T-helper 17 cell (primary cell): ENCODE data around the gene ACAN. TPM values are rescaled to one million over a fixed set of nuclear protein-coding genes. Genes with fewer than 3 reads are reported as not detected.

ENCODE experiments used
- ATAC-seq: fragments of 150-1000 bp; cut with Tn5 transposase; 2 replicates; pipeline ENCODE4 v1.10.0; 2021; ENCODE audit warnings: mild to moderate bottlenecking, moderate library complexity
- DNase-seq, 3 donors: peaks; one replicate each; pipeline versions ENCODE4 v3.0.0 to v3.0.0-alpha.2; 2020 to 2021
- H3K9me3 ChIP-seq: one replicate; pipeline ENCODE4 v1.7.0; 2013; ENCODE audit warnings: low read length, mild to moderate bottlenecking; ENCODE audit not compliant: control insufficient read depth, poor library complexity, severe bottlenecking
- H3K27ac Mint-ChIP-seq: one replicate; pipeline ENCODE4 v1.8.0; 2022; ENCODE audit warnings: mild to moderate bottlenecking, moderate library complexity, mixed read lengths
- H3K27me3 Mint-ChIP-seq: one replicate; pipeline ENCODE4 v1.8.0; 2022; ENCODE audit warnings: mixed read lengths
- H3K36me3 Mint-ChIP-seq: one replicate; pipeline ENCODE4 v1.8.0; 2022; ENCODE audit warnings: low read depth, mixed read lengths
- H3K4me1 Mint-ChIP-seq: one replicate; pipeline ENCODE4 v1.8.0; 2022; ENCODE audit warnings: mild to moderate bottlenecking, mixed read lengths
- H3K4me3 Mint-ChIP-seq: one replicate; pipeline ENCODE4 v1.8.0; 2022; ENCODE audit warnings: mild to moderate bottlenecking, moderate library complexity, mixed read lengths
- total RNA-seq, 4 donors: library from RNA in 2 of 4; stranded (reverse) in 2 of 4; gene quantifications; one replicate each; pipeline ENCODE4 v1.2.3 and lab custom pipeline; 2022 to 2026

Gene ACAN
- total RNA-seq, 2 donors from 2014 or later = not detected

DNA sequence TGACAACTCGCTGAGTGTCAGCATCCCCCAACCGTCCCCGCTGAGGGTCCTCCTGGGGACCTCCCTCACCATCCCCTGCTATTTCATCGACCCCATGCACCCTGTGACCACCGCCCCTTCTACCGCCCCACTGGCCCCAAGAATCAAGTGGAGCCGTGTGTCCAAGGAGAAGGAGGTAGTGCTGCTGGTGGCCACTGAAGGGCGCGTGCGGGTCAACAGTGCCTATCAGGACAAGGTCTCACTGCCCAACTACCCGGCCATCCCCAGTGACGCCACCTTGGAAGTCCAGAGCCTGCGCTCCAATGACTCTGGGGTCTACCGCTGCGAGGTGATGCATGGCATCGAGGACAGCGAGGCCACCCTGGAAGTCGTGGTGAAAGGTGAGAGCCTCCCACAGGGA, 35.4 kb downstream of the ACAN start:
- peaks cover 5% of the 10 kb centered on the region for H3K4me1 Mint-ChIP-seq
- DNase-seq (no peak), ATAC-seq (no peak)
- H3K9me3 ChIP-seq = no peaks in the 10 kb centered on the region
- H3K27me3 Mint-ChIP-seq = peaks cover 32% of the 10 kb centered on the region
- H3K36me3 Mint-ChIP-seq = no peaks in the 10 kb centered on the region
- no peak overlapping the region for H3K4me3 Mint-ChIP-seq
- no peak overlapping the region for H3K27ac Mint-ChIP-seq

DNA sequence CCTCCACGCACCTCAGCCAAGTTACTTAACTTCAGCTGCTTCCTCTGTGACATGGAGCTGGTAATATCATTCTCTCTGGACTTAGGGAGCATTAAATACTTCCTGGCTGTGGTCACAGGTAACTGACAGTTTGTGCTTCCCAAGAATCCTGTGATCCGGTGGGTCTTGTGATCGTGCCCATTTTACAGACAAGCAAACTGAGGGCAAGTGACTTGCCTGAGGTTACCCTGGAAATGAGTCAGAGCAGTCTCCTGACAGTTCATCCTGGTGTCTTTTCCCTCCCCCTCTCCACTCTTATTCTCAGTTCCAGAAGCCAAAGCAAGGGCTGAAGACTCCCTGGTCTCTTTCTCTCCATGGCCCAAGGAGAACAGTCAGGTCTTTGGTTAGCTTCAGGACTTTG, 35.9 kb downstream of the ACAN start:
- Mint-ChIP-seq H3K36me3 (no peaks in the 10 kb centered on the region), H3K27ac (no peak overlapping the region), H3K4me1 (peaks cover 5% of the 10 kb centered on the region), H3K27me3 (peaks cover 32% of the 10 kb centered on the region), H3K4me3 (no peak overlapping the region)
- H3K9me3 ChIP-seq = no peaks in the 10 kb centered on the region
- no peak for DNase-seq
- ATAC-seq = no peak

- H3K9me3 ChIP-seq = no peaks in the 10 kb centered on the region
- no peak for ATAC-seq
- no peak for DNase-seq
- Mint-ChIP-seq H3K36me3 (no peaks in the 10 kb centered on the region), H3K4me3 (no peak overlapping the region), H3K27ac (no peak overlapping the region), H3K27me3 (peaks cover 30% of the 10 kb centered on the region), H3K4me1 (peaks cover 3% of the 10 kb centered on the region)
Observed at GRCh38 chr15:88839961-88840360, 36.7 kb downstream of the ACAN start.

GRCh38 chr15:88841236-88841635, 38.0 kb downstream of the ACAN start:
- Mint-ChIP-seq H3K36me3 (no peaks in the 10 kb centered on the region), H3K27me3 (peaks cover 27% of the 10 kb centered on the region), H3K4me3 (no peak overlapping the region), H3K4me1 (no peaks in the 10 kb centered on the region), H3K27ac (no peak overlapping the region)
- no peak for DNase-seq
- no peak for ATAC-seq
- no peaks in the 10 kb centered on the region for H3K9me3 ChIP-seq

DNA sequence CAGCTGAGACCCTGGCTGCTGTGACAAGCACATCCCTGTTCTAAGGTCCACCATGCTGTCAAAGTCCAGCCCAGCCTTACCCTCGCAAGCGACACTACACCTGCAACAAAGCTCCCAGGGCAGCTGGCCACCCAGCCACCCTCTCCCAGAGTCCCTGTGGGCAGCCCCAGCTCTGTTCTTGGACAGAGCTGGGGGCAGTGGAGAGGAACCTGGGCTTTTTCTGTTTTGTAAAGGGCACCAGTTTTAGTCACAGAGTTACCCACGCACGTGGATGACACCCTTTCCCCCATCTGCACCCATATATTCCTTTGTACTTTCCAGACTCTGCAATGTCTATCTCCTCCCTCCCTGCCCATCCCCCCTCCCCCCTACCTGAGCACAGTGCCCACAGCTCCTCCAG, 38.9 kb downstream of the ACAN start:
- Mint-ChIP-seq H3K27ac (no peak overlapping the region), H3K4me1 (no peaks in the 10 kb centered on the region), H3K36me3 (no peaks in the 10 kb centered on the region), H3K4me3 (no peak overlapping the region), H3K27me3 (peaks cover 27% of the 10 kb centered on the region)
- H3K9me3 ChIP-seq = no peaks in the 10 kb centered on the region
- no peak for ATAC-seq
- no peak for DNase-seq

DNA sequence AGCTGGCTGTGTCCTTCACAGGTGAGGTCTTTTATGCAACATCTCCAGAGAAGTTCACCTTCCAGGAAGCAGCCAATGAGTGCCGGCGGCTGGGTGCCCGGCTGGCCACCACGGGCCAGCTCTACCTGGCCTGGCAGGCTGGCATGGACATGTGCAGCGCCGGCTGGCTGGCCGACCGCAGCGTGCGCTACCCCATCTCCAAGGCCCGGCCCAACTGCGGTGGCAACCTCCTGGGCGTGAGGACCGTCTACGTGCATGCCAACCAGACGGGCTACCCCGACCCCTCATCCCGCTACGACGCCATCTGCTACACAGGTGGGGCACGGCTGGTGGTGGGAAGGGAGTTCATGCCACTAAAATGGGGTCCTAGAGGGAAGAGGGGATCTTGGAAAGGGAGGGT, 40.1 kb downstream of the ACAN start:
- no peaks in the 10 kb centered on the region for H3K4me1 Mint-ChIP-seq
- H3K9me3 ChIP-seq = no peaks in the 10 kb centered on the region
- H3K4me3 Mint-ChIP-seq = no peak overlapping the region
- peaks cover 22% of the 10 kb centered on the region for H3K27me3 Mint-ChIP-seq
- ATAC-seq (no peak), DNase-seq (no peak)
- H3K27ac Mint-ChIP-seq = no peak overlapping the region
- H3K36me3 Mint-ChIP-seq = no peaks in the 10 kb centered on the region

- Mint-ChIP-seq H3K4me1 (no peaks in the 10 kb centered on the region), H3K27ac (no peak overlapping the region), H3K27me3 (peaks cover 12% of the 10 kb centered on the region), H3K36me3 (no peaks in the 10 kb centered on the region), H3K4me3 (no peak overlapping the region)
- no peak for ATAC-seq
- DNase-seq = no peak
- H3K9me3 ChIP-seq = no peaks in the 10 kb centered on the region
Observed at GRCh38 chr15:88844749-88845386, 41.6 kb downstream of the ACAN start.

GRCh38 chr15:88845616-88846015, 42.4 kb downstream of the ACAN start:
- no peak for ATAC-seq
- no peaks in the 10 kb centered on the region for H3K4me1 Mint-ChIP-seq
- H3K27me3 Mint-ChIP-seq = peaks cover 5% of the 10 kb centered on the region

GRCh38 chr15:88847144-88847543, 43.9 kb downstream of the ACAN start:
- H3K36me3 Mint-ChIP-seq = no peaks in the 10 kb centered on the region
- no peak overlapping the region for H3K4me3 Mint-ChIP-seq
- no peak overlapping the region for H3K27ac Mint-ChIP-seq
- ATAC-seq = no peak
- DNase-seq = no peak
- peaks cover 6% of the 10 kb centered on the region for H3K27me3 Mint-ChIP-seq
- H3K4me1 Mint-ChIP-seq = no peaks in the 10 kb centered on the region
- H3K9me3 ChIP-seq = no peaks in the 10 kb centered on the region

More at GRCh38 chr15:88845616-88846015, 42.4 kb downstream of the ACAN start:
- no peak overlapping the region for H3K4me3 Mint-ChIP-seq
- no peaks in the 10 kb centered on the region for H3K36me3 Mint-ChIP-seq
- no peaks in the 10 kb centered on the region for H3K9me3 ChIP-seq
- DNase-seq = no peak
- H3K27ac Mint-ChIP-seq = no peak overlapping the region

- ATAC-seq (no peak), DNase-seq (no peak)
- no peaks in the 10 kb centered on the region for H3K36me3 Mint-ChIP-seq
- H3K27me3 Mint-ChIP-seq = peaks cover 14% of the 10 kb centered on the region
- no peak overlapping the region for H3K4me3 Mint-ChIP-seq
- no peaks in the 10 kb centered on the region for H3K9me3 ChIP-seq
- H3K27ac Mint-ChIP-seq = no peak overlapping the region
- no peaks in the 10 kb centered on the region for H3K4me1 Mint-ChIP-seq
Observed at GRCh38 chr15:88848203-88848602, 45.0 kb downstream of the ACAN start.

DNA sequence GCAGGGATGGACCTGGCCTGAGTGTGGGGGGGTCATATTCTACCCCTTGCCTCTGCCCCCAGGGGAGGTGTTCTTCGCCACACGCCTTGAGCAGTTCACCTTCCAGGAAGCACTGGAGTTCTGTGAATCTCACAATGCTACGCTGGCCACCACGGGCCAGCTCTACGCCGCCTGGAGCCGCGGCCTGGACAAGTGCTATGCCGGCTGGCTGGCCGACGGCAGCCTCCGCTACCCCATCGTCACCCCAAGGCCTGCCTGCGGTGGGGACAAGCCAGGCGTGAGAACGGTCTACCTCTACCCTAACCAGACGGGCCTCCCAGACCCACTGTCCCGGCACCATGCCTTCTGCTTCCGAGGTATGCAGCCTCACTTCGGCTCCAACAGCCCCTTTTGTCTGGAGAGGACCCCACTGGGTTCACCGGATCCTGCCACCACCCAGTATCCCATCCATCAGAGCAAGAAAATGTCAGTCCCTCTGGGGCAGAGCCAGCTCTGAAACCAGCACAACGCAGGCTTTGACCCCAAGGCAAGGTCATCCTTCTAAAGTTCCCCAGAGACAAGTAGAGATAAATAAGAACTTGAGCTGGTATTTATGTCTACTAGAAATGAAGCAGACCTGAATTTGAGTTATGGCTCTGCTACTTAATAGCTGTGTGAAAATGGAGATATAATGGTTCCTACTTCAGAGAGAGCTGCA, 46.3 kb downstream of the ACAN start:
- Mint-ChIP-seq H3K27ac (no peak overlapping the region), H3K4me3 (no peak overlapping the region), H3K27me3 (peaks cover 14% of the 10 kb centered on the region), H3K36me3 (no peaks in the 10 kb centered on the region), H3K4me1 (no peaks in the 10 kb centered on the region)
- peaks cover 5% of the 10 kb centered on the region for H3K9me3 ChIP-seq
- DNase-seq (no peak), ATAC-seq (no peak)

GRCh38 chr15:88852476-88852875, 49.2 kb downstream of the ACAN start:
- H3K9me3 ChIP-seq = peaks cover 8% of the 10 kb centered on the region
- DNase-seq (no peak), ATAC-seq (no peak)
- Mint-ChIP-seq H3K27ac (no peak overlapping the region), H3K36me3 (no peaks in the 10 kb centered on the region), H3K27me3 (peaks cover 14% of the 10 kb centered on the region), H3K4me1 (no peaks in the 10 kb centered on the region), H3K4me3 (no peak overlapping the region)

- DNase-seq (no peak), ATAC-seq (no peak)
- Mint-ChIP-seq H3K4me1 (no peaks in the 10 kb centered on the region), H3K4me3 (no peak overlapping the region), H3K27me3 (no peaks in the 10 kb centered on the region), H3K27ac (no peak overlapping the region), H3K36me3 (no peaks in the 10 kb centered on the region)
- H3K9me3 ChIP-seq = peaks cover 7% of the 10 kb centered on the region
Observed at GRCh38 chr15:88858934-88859333, 55.7 kb downstream of the ACAN start.

- H3K27ac Mint-ChIP-seq = no peak overlapping the region
- no peaks in the 10 kb centered on the region for H3K27me3 Mint-ChIP-seq
- ATAC-seq (no peak), DNase-seq (no peak)
- peaks cover 3% of the 10 kb centered on the region for H3K9me3 ChIP-seq
- no peaks in the 10 kb centered on the region for H3K4me1 Mint-ChIP-seq
- H3K4me3 Mint-ChIP-seq = no peak overlapping the region
- H3K36me3 Mint-ChIP-seq = no peaks in the 10 kb centered on the region
Observed at GRCh38 chr15:88859550-88859949, 56.3 kb downstream of the ACAN start.
